Muscle layer of colon (tissue), 2 donors: ENCODE measurements around the gene LLGL2.

Source experiments
- H3K27ac ChIP-seq: one replicate; pipeline ENCODE4 v1.7.0; 2013; ENCODE audit warnings: low read depth, mild to moderate bottlenecking, low read length, moderate library complexity
- H3K27me3 ChIP-seq, 2 donors: one replicate each; pipeline ENCODE4 v1.7.0; 2013; ENCODE audit warnings: low read length in 2 of 2, mild to moderate bottlenecking in 2 of 2; ENCODE audit not compliant: insufficient read depth in 2 of 2, control insufficient read depth in 1 of 2
- H3K36me3 ChIP-seq: one replicate; pipeline ENCODE4 v1.7.0; 2013; ENCODE audit warnings: mild to moderate bottlenecking, low read length; ENCODE audit not compliant: insufficient read depth
- H3K4me1 ChIP-seq: one replicate; pipeline ENCODE4 v1.7.0; 2013; ENCODE audit warnings: mild to moderate bottlenecking, low read length; ENCODE audit not compliant: insufficient read depth
- H3K4me3 ChIP-seq, 2 donors: one replicate each; pipeline ENCODE4 v1.7.0; 2013; ENCODE audit warnings: low read length in 2 of 2, low read depth in 1 of 2, mild to moderate bottlenecking in 1 of 2, moderate library complexity in 1 of 2
- H3K9ac ChIP-seq: one replicate; pipeline ENCODE4 v1.7.0; 2013; ENCODE audit warnings: low read length
- H3K9me3 ChIP-seq: one replicate; pipeline ENCODE4 v1.7.0; 2013; ENCODE audit warnings: mild to moderate bottlenecking, low read length
- donor health status: abdominal sarcoma.
- donor health status: Adenocarcinoma of cecum.

The LLGL2 gene

GRCh38 chr17:75503976-75504346, 21.5 kb upstream of the LLGL2 start:
- H3K4me3 ChIP-seq, result no peak overlapping the region
- H3K9ac ChIP-seq, result no peak overlapping the region
- H3K27ac ChIP-seq, result no peak overlapping the region
- H3K36me3 ChIP-seq, result peaks cover 30% of the 10 kb centered on the region
- no peaks in the 10 kb centered on the region for H3K27me3 ChIP-seq
- peaks cover 38% of the 10 kb centered on the region for H3K4me1 ChIP-seq
- no peaks in the 10 kb centered on the region for H3K9me3 ChIP-seq

DNA sequence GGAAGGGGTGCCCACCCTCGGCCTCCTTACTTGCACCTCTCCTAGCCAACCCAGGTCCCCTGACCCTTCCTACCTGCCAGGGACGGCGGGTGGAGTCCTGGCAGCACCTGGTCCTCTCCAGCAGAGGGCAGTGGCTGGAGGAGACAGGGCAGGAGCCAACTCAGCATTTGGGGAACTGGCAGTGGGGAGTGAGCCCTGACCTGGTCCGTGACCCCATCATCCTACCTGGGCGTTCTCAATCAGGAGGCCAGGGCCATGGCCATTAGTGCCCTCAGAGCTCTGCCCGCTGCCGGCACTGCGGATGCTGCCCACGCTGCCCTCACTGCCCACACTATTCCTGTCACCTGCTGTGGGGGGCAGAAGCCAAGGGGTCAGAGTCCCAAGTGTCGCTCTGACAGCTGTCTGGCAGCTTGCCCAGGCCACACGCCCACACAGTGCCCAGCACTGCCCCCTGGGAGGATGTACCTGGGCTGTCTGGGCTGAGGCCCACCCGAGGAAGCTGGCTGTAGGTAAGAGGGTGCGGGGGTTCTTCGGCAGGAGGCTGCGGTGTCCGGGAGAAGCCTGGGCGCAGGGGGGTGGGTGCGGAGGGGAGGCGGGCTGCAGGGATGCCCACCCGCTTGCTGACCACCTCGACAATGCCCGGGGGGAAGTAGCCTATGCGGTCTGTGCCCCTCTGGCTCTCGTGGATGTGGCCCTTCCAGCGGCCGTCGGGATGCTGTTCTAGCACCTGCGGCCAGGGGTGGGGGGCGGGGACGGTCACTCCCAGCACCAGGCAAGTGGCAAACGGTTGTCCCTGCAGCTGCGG, 20.9 kb upstream of the LLGL2 start:
- Histone ChIP-seq H3K9ac (no peak overlapping the region), H3K4me3 (no peak overlapping the region), H3K4me1 (peaks cover 38% of the 10 kb centered on the region), H3K27me3 (no peaks in the 10 kb centered on the region), H3K27ac (no peak overlapping the region), H3K36me3 (peaks cover 32% of the 10 kb centered on the region), H3K9me3 (no peaks in the 10 kb centered on the region)

- Histone ChIP-seq H3K4me3 (no peak overlapping the region), H3K4me1 (peaks cover 38% of the 10 kb centered on the region), H3K9me3 (no peaks in the 10 kb centered on the region), H3K27me3 (no peaks in the 10 kb centered on the region), H3K36me3 (peaks cover 34% of the 10 kb centered on the region), H3K27ac (no peak overlapping the region), H3K9ac (no peak overlapping the region)
Observed at GRCh38 chr17:75505152-75505409, 20.4 kb upstream of the LLGL2 start.

DNA sequence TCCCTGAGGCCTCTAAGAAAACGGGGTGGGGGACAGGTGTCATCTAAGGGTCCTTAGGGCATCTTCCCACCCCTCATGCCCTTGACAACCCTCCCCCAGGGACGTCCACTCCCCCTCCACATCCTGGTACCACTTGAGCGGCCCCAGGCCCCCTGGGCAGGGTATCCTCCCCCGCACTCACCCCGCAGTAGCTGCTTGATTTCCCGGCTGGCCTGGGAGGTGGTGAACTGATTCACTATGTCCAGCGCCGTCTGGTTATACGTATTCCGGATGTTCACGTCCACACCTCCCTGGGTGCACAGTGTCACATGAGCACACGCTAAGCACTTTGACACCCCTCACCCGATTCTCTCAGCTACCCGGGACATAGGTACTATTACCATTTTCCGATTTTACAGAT, 19.9 kb upstream of the LLGL2 start:
- no peak overlapping the region for H3K27ac ChIP-seq
- no peaks in the 10 kb centered on the region for H3K27me3 ChIP-seq
- H3K36me3 ChIP-seq, result peaks cover 34% of the 10 kb centered on the region
- no peak overlapping the region for H3K9ac ChIP-seq
- peaks cover 35% of the 10 kb centered on the region for H3K4me1 ChIP-seq
- no peak overlapping the region for H3K4me3 ChIP-seq
- no peaks in the 10 kb centered on the region for H3K9me3 ChIP-seq

DNA sequence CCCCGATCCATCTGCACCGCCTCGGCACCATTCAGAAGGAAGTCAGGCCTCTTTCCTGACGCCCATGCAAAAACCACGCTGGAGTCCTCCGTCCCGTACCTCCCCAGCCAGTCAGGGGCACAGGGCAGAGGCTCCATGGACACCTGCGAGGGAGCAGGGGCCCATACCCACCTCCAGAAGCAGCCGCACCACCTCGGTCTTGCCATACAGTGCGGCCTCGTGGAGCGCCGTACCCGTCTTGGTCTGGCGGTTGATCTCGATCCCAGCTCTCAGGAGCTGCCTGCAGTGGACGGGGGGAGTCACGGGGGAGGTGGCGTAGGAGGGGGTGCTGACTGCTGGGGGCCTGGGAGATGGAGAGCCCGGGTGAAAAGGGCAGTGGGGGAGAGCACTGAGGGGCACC, 19.4 kb upstream of the LLGL2 start:
- Histone ChIP-seq H3K9me3 (no peaks in the 10 kb centered on the region), H3K36me3 (peaks cover 35% of the 10 kb centered on the region), H3K27ac (no peak overlapping the region), H3K27me3 (no peaks in the 10 kb centered on the region), H3K4me3 (no peak overlapping the region), H3K4me1 (peaks cover 30% of the 10 kb centered on the region), H3K9ac (no peak overlapping the region)

DNA sequence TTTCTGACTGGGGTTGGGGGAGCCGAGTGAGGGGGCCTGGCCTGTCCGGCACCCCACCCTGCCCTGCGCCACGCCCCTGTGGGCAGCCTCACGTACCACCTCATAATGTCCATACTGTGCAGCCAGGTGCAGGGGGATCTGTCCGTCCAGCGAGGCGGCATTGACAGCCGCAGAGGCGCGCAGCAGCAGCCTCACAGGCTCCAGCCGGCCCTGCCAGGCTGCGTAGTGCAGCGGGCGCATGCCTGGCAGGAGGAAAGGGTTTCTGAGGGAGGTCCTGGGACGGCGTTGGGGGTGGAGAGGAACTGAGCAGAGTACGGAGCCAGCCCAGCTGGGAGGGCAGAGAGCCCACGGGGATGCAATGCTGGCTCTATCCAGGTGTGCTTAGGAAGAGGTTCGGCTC, 18.6 kb upstream of the LLGL2 start:
- H3K9ac ChIP-seq, result no peak overlapping the region
- peaks cover 42% of the 10 kb centered on the region for H3K36me3 ChIP-seq
- no peak overlapping the region for H3K27ac ChIP-seq

GRCh38 chr17:75507733-75508719, 17.5 kb upstream of the LLGL2 start:
- H3K9me3 ChIP-seq, result no peaks in the 10 kb centered on the region
- peaks cover 42% of the 10 kb centered on the region for H3K36me3 ChIP-seq
- no peaks in the 10 kb centered on the region for H3K27me3 ChIP-seq
- peak overlapping the region; percentile 49 for H3K27ac ChIP-seq
- no peak overlapping the region for H3K9ac ChIP-seq
- H3K4me1 ChIP-seq, result peaks cover 37% of the 10 kb centered on the region
- no peak overlapping the region for H3K4me3 ChIP-seq

More for the DNA sequence above, 18.6 kb upstream of the LLGL2 start:
- H3K9me3 ChIP-seq, result no peaks in the 10 kb centered on the region
- H3K4me3 ChIP-seq, result no peak overlapping the region
- no peaks in the 10 kb centered on the region for H3K27me3 ChIP-seq
- H3K4me1 ChIP-seq, result peaks cover 30% of the 10 kb centered on the region

DNA sequence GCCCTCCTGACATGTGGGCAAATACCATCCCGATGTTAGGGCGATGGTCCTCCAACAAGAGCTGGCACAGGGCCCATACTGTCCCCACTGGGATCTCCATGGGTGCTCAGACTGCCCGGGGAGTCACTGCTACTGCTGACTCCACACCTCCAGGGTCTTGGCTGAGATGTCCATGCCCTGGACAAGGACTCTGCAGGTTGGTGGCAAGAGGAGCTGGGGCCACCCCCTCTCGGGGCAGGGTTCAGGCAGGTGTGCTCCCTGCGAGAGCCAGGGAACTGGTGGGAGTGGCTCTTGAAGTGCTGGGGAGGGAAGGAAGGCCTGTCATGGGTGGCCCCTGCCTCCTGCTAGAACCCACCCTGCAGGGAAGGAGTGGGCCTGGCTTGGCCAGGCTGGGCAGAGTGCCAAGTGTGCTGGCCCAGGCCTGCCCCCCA, 16.6 kb upstream of the LLGL2 start:
- peak overlapping the region; percentile 49 for H3K27ac ChIP-seq
- no peak overlapping the region for H3K4me3 ChIP-seq
- no peaks in the 10 kb centered on the region for H3K27me3 ChIP-seq
- peaks cover 46% of the 10 kb centered on the region for H3K4me1 ChIP-seq
- H3K9me3 ChIP-seq, result no peaks in the 10 kb centered on the region
- peaks cover 48% of the 10 kb centered on the region for H3K36me3 ChIP-seq
- H3K9ac ChIP-seq, result no peak overlapping the region

DNA sequence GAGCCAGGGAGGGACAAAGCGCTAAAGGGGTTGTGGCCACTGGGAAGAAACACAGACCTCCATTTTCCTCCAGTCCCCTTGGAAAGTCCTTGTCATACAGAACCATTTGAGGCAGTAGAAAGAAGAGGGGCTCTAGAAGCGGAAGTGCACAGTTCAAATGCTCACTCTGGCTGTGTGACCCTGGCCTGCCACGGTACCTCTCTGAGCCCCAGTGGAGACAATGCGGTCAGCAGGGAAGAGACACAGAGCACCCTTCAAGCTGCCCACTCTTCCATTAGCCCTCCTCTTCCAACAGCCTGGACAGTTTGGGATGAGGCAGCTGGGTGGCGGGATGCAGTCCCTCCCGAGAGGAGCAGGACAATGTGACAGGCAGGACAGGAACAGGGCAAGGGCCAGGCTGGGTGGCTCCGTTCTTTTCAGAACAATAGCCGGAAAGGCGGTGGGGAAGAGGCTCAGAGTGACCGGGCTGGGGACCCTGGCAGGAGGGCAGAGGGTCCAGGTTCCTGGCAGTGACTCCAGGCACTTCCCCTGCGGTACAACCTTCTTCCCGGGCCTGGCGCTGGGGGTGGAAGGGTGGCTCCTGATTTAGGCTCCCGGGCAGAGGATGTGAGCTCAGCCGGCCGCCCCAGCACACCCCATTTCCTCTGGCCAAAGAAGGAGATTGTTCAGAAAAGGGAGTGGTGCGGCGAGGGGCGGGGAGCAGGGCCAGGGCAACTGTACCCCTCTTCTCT, 15.8 kb upstream of the LLGL2 start:
- no peaks in the 10 kb centered on the region for H3K9me3 ChIP-seq
- H3K27me3 ChIP-seq, result no peaks in the 10 kb centered on the region
- H3K9ac ChIP-seq, result no peak overlapping the region
- peak overlapping the region; percentile 35 for H3K27ac ChIP-seq
- H3K4me3 ChIP-seq, result no peak overlapping the region
- peaks cover 52% of the 10 kb centered on the region for H3K4me1 ChIP-seq
- peaks cover 42% of the 10 kb centered on the region for H3K36me3 ChIP-seq

GRCh38 chr17:75511270-75511609, 14.3 kb upstream of the LLGL2 start:
- Histone ChIP-seq H3K4me1 (peaks cover 52% of the 10 kb centered on the region), H3K9me3 (no peaks in the 10 kb centered on the region), H3K36me3 (peaks cover 29% of the 10 kb centered on the region), H3K27me3 (no peaks in the 10 kb centered on the region), H3K4me3 (peak overlapping the region in 1 of 2 donors; percentile 13), H3K27ac (no peak overlapping the region), H3K9ac (no peak overlapping the region)
